Epidermal melanocyte (primary cell): Measurements from ENCODE around the gene ICOS.

Source experiments
- DNase-seq: peaks from one replicate; pipeline ENCODE4 v3.0.0; 2011; ENCODE audit warnings: low spot score; ENCODE audit not compliant: insufficient read length

Gene ICOS, protein sequence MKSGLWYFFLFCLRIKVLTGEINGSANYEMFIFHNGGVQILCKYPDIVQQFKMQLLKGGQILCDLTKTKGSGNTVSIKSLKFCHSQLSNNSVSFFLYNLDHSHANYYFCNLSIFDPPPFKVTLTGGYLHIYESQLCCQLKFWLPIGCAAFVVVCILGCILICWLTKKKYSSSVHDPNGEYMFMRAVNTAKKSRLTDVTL

DNA sequence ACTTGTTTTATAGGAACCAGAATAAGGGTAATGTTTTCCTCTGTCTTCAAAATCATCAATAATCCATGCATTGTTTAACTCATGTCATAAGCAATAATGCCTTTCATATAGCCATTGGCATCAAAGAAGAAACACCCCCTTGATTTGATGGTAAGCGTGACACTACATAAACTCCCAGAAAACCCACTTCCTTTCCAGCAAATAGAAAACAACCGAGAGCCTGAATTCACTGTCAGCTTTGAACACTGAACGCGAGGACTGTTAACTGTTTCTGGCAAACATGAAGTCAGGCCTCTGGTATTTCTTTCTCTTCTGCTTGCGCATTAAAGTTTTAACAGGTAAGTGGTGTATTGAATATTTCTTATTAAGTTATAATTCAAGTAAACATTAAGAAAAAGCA lies at the start of gene ICOS:
Gene ICOS (plus strand): TSS at position 229 of the 400 bp plus-strand sequence. CDS start 52 bp downstream, at position 281.
- no peak for DNase-seq

DNA sequence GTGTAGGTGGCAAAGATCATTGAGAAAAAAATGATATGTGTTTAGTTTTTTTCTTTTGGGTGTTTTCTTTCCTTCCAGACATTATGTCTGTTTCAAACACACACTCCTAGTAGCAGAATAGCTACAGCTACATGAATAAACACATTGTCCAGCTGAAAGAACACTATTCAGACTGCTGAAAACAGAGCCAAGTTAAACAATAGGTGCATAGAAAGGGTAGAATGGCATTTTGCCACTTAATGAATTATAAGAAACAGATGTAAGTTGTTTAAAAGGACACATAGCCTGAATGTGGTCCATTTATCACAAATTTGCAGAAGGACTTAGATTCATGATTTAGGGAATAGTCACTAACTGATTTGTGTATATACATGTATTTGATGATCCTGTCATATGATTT lies 48.9 kb upstream of the ICOS start:
- DNase-seq, result peak; percentile 83

GRCh38 chr2:203889542-203889941 lies 47.0 kb upstream of the ICOS start:
- DNase-seq, result no peak

DNA sequence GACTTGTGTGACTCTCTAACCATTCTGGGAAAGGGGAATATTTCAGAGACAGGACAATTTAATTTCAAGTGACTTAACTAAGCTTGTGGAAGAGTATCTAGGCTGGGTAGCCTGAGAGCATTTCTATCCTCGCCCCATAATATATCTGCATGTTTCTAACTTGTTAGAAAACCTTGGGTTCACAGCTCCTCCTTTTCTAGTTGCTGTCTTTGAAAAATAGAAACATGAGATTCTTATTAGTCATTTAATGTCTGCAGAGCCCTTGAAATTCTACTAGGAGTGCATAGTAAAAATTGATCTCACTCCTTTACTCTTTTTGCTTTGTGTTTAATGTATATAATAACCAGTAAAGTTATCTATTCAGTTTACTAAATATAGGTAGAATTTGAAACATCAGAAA lies 46.6 kb upstream of the ICOS start:
- no peak for DNase-seq

DNA sequence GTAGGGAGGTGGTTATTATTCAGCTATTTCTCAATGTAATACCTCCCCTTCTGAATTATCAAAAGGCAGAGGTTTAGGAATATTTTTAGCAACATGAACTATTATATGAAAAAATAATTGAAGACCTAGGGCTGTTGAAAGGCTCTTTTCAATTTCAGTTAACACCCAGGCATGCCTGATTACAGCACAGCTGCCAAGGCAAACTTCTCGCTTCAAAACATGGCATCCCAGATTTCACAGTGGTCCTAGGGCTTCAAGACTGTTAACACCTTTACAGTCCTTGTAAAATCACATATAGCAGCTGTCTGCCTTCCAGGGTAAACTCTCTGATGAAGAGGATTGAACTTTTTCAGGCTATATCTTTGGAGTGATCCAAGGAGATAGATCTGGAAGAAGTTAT lies 45.8 kb upstream of the ICOS start:
- DNase-seq, result no peak

- no peak for DNase-seq
These were observed 45.1 kb upstream of the ICOS start for GRCh38 chr2:203891474-203891873.

DNA sequence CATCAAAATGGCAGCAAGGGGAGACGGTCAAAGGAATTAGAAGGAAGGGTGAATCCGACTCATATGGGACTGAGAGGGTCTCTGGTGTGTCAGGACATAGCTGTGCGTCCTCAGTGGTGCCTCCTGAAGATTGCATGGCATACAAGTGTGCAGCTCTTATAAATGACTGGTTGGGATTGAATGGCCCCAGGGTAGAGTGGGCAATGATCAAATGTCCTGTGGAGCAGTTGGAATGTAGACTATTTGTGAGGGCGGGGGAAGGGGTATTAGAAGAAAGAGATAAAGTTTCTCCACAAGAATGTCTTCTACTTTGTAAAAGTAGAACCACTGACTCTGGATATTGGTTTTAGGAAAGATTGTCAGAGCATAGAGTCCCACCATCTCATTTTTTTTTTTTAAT lies 44.4 kb upstream of the ICOS start:
- DNase-seq, result no peak

- DNase-seq, result peak; percentile 38
These were observed 43.2 kb upstream of the ICOS start for GRCh38 chr2:203893401-203893800.

DNA sequence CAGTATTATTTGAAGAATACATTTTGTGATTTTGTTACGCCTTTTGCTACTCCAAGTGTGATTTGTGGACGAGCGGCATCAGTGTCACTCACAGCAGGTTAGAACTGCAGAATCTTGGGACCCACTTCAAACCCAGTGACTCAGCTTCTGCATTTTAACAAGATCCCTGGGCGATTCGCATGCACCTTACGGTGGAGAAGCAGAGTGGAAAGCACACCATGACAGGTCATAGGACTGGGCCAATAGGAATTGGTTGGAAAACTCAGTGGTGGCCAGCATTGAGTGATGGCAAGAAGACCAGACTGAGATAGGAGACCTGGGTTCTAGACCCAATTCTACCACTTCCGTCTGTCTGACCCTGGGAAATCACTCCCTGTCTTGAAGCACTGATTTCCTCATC lies 42.7 kb upstream of the ICOS start:
- DNase-seq, result no peak

DNA sequence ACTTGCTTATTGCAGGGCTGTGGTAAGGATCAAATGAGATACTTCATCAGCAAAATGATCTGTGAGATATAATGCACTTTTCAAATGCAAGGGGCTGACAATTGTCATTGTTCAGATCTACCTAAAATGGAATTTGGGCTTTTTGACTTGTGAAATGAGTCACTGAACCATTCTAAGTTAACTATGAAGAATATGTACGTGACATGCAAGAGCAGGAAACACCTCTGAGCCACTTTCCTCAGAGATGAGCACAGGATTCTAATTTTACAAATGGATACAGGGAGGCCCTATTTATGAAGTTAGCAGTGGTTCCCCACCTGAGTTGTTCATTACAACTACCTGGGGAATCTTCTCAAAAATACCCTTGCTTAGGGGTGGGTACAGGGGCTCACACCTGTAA lies 42.3 kb upstream of the ICOS start:
- no peak for DNase-seq

DNA sequence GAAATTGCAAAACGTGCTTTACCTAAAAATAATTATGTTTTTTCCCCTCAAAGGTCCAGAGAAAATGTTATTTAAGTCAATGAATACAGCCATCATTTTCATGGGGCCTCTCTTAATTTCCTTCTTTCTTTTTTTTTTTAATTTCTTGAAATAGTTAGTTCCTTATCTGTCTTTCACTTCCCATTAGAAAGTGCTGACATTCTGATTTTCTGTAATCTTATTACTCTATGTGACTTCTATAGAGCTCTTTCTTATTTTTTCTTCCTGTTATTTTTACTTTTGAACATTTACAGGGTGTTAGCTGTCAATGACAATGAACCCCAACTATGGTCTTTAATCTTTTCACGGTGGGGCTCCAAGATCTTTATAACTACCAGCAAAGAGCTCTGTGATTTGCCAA lies 39.0 kb upstream of the ICOS start:
- no peak for DNase-seq

DNA sequence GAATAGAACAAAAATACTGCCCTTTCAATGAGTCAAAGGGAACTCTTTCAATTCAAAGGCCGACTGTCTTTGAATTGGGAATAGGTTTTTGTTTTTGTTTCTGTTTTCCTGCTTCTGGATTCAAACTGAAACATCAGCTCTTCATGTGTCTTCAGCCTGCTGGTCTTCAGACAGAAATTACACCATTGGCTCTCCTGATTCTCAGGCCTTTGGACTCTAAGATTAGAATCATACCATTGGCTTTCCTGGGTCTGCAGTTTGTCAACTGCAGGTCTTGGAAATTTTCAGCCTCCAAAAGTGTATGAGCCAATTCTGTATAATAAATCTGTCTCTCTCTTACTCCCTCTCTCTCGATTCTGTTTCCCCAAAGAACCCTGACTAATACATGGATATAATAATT lies 37.9 kb upstream of the ICOS start:
- DNase-seq, result no peak

DNA sequence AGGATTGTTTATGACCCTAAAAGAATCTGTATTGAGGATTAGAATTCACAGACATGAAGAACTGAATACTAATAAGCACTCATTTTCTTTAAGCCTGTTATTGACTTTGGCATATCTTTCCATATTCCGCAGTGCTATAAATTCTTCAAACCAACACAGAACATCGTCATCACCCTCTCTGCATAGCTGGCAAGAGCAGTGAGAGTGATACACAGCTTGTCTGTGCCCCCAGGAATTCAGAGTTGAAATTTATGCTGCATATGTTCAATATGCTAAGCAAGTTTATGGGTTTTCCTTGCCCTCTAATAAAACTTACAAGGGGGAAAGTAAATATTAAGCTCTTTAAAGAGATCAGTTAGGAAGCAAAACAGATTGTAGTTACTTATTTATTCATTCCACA lies 36.3 kb upstream of the ICOS start:
- DNase-seq, result no peak

DNA sequence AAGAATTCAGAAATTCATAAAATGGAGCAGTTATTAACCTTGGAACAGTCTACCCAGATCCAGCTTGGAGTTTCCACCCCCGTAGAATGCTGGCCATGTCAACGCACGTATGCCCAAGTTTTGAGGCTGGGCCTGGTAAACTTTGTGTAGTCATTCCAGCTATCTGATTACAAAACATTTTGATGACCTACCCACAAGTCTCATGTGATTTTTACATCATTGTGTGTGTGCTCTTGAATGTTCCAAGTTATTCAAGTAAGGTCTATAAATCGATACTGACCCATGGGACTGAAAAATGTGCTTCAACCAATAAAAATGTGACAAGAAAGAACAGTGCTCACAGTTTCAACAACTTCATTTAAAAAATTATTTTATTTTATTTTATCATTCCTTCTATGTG lies 32.5 kb upstream of the ICOS start:
- DNase-seq, result no peak

- no peak for DNase-seq
These were observed 30.9 kb upstream of the ICOS start for GRCh38 chr2:203905656-203906055.

- DNase-seq, result no peak
These were observed 28.3 kb upstream of the ICOS start for GRCh38 chr2:203908066-203908796.

DNA sequence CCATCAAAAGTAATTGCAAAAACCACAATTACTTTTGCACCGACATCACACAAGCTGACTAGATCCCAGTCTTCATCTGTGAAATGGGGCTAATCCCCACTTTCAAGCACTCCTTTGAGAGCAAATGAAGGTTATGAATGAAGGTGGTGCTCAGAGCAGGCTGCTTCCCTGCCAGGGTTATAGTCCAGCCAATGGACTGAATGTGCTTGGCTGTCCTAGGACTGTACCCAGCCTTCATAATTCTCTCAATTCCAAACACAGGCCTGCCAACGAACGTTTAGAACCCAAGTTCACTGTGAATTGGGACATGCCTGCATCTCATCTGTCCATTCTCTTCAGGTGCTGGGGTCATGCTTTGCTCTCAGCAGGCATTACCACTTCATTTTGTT lies 27.8 kb upstream of the ICOS start:
- no peak for DNase-seq

DNA sequence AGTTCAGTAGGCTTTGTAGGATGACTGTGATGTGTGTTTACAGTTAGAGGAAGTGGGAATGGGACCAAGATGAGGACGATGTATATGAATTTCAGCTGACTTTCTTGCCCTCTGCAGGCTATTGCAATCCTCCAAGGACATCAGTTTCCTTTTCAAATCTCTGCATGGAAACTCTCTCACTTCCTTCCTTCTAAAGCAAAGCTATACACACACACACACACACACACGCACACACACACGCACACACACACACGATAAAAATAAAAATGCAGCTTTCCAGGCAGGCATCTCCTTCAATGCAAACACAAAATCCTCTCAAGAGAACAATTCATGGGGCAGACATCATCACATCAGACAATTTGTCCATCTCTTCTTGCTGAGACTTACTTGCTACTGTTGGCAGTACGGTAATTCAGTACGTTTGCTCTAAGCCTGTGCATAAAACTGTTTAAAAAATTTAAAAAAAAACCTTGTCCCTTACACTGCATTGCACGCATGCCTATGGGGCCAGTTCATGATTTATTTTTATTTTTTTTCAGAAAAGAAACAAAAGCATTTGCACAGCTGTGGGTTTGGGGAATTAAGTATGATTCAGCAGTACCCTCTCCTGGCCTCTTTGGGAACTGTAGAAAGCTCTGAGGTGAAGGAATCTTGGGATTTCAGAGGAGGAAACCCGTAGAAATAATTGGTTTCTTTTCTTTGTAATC lies 27.1 kb upstream of the ICOS start:
- peak; percentile 73 for DNase-seq

GRCh38 chr2:203909974-203910373 lies 26.6 kb upstream of the ICOS start:
- DNase-seq, result no peak

DNA sequence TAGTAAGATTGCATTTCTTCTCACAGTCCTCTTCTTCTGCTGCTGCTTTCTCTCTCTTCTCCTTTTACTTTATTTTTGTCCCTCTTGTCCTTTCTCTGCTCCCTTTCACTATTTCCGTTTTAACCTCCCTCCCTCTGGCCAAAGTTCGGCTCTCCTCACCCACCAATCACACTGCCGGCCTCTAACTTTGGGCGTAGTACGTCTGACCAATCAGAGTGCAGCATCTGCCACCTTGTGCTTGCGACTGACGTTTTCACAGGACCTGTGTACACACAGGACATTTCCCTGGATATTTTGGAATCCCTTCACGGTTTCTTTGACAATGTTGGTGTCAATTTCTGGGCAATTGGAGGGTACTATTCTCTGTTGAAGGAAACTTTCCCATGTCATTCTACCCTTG lies 22.6 kb upstream of the ICOS start:
- no peak for DNase-seq

DNA sequence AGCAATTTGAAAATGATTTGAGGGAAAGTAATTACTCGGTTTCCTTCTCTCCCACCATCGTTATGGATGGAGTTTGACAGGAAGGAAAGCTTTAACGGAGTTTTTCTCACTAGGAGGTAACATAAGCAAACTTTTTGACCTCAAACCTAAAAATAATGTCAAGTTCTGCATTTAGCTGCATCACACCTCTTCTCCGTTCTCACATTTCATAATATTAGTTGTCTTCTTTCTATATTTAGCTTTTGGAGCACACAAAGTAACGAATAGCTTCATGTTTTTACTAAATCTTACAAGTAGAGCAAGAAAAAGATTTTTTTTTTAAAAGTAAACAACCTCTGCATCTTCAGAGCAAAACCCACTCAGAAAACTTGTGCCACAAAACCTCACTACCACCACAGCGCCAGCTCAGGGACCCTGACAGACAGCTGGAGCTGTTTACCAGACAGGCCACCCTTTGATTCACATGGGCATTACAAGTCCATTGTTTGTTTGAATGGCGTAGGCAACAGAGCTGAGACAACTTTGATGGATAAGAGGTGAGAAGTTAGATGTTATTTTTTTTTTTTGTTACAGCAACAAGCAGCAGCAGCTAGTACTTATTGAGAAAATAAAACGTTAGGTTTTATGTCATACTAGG lies 21.9 kb upstream of the ICOS start:
- no peak for DNase-seq

DNA sequence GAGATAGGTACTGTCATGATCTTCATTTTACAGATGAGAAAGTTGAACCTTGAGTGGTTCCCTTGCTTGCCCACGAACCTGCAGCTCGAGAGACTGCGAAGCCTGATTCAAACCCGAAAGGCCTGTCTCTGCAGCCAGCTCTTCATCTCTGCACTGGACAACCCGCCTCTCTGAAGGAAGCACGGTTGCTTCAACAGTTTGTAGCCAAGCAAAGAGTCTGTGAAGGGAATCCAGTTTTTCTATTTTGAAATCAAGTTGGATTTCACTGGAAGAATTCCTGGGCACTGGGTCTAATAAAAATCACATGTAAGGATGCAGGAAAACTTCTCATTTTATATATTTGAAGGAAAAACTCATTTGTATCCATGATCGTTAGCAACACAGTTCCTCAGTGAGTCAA lies 21.3 kb upstream of the ICOS start:
- no peak for DNase-seq
